Suprapubic skin (tissue), 4 donors: ENCODE measurements around the gene TUBGCP5. TPM values are rescaled to one million over a fixed set of nuclear protein-coding genes. Genes with fewer than 3 reads are reported as not detected.

Experiments
- DNase-seq, 2 donors: peaks; one replicate each; pipeline ENCODE4 v3.0.0-alpha.2; 2019; ENCODE audit warnings: low spot score in 2 of 2
- H3K27ac ChIP-seq: fragments of 200-600 bp; sonication (generic); one replicate; pipeline ENCODE4 v1.5.1; 2019
- H3K27me3 ChIP-seq: fragments of 200-600 bp; sonication (generic); one replicate; pipeline ENCODE4 v1.5.1; 2019
- H3K36me3 ChIP-seq: fragments of 200-600 bp; sonication (generic); one replicate; pipeline ENCODE4 v1.5.1; 2019
- H3K4me1 ChIP-seq: fragments of 200-600 bp; sonication (generic); one replicate; pipeline ENCODE4 v1.5.1; 2019
- H3K4me3 ChIP-seq: fragments of 200-600 bp; sonication (generic); one replicate; pipeline ENCODE4 v1.5.1; 2019; ENCODE audit warnings: mild to moderate bottlenecking
- H3K9me3 ChIP-seq: fragments of 200-600 bp; sonication (generic); one replicate; pipeline ENCODE4 v1.5.1; 2019
- CTCF ChIP-seq, 2 donors: fragments of 200-600 bp in 1 of 2; fragments of 450-650 bp in 1 of 2; sonication (generic) in 1 of 2; IDR thresholded peaks; one replicate each; pipeline ENCODE4 v1.5.1; 2016 to 2019; ENCODE audit warnings: antibody characterized with exemption in 2 of 2, mild to moderate bottlenecking in 1 of 2, moderate library complexity in 1 of 2
- EP300 ChIP-seq: sonication (generic); formaldehyde crosslinking; IDR thresholded peaks from one replicate; pipeline ENCODE4 v1.6.1; 2017; ENCODE audit warnings: antibody characterized with exemption
- POLR2A ChIP-seq, 2 donors: fragments of 450-650 bp; IDR thresholded peaks; one replicate each; pipeline ENCODE4 v1.6.1; 2017; ENCODE audit warnings: antibody characterized with exemption in 2 of 2, mild to moderate bottlenecking in 2 of 2, moderate library complexity in 2 of 2
- POLR2AphosphoS5 ChIP-seq, 3 donors: sonication (generic); formaldehyde crosslinking; IDR thresholded peaks; one replicate each; pipeline ENCODE4 v1.6.1; 2017; ENCODE audit warnings: antibody characterized with exemption in 3 of 3
- WGBS: methylation state at CpG from one replicate; pipeline ENCODE4 v1.1.5; 2018; 5-methylcytosine and 5-hydroxymethylcytosine counted together
- total RNA-seq, 4 donors: library from RNA; depleted of rRNA; stranded (reverse); fragments of >200 nt; gene quantifications; one replicate each; pipeline ENCODE4 v1.1.0, GENCODE V29; 2016

The TUBGCP5 gene
- total RNA-seq, 4 donors from 2014 or later: 10.7 to 39.2 (median 18.2) TPM

DNA sequence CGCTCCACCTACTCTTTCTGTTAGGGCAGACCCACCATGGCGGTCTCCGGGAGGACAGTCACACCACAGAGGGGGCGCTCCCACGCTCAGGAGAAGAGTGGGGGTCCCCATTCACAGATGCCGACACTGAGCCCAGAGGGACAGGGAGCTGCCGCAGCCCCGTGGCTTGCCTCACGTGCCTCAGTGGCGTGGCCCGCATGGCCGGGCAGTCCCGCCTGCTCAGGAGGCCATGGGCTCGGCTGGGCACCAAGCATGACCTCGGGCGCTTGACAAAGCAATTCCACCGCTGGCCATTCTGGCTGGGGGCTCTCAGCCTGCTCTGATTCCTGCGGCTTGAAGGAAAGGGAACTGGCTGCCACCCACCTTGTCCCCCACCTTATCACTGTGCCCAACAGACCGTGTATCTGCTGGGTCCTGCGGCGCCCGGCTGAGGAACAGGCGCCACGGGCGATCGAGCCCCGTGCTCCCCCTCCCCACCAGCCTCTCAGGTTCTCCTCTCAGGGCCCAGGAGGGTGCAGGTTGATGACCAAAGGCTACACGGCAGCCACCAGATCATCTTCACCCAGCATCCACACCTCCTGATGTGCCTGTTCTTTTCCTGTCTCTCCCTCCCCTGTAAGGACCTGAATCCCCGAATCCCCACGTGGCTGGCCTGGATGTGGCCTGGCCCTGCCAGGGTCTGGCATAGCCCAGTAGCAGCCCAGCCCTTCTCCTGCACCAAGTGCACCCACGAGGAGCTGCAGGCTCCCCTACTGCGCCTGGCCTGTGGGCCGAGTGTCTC is 79.9 kb downstream of the TUBGCP5 start:
- TF ChIP-seq EP300 (no peak), POLR2A (IDR thresholded peaks at IDR 0.05) (no peak), CTCF (IDR thresholded peaks at IDR 0.05) (no peak), POLR2AphosphoS5 (IDR thresholded peaks at IDR 0.05) (no peak)
- 93% methylated on average over 16 of the region's 33 CpGs for WGBS
- H3K4me3 ChIP-seq: no peak overlapping the region
- H3K9me3 ChIP-seq: no peaks in the 10 kb centered on the region
- H3K4me1 ChIP-seq: peaks cover 60% of the 10 kb centered on the region
- no peak overlapping the region for H3K27ac ChIP-seq
- DNase-seq: peak in 1 of 2 donors; percentile 60
- H3K36me3 ChIP-seq: no peaks in the 10 kb centered on the region
- H3K27me3 ChIP-seq: no peaks in the 10 kb centered on the region

- H3K27me3 ChIP-seq: no peaks in the 10 kb centered on the region
- DNase-seq: peak in 1 of 2 donors; percentile 55
- H3K4me3 ChIP-seq: no peak overlapping the region
- no peak overlapping the region for H3K27ac ChIP-seq
- TF ChIP-seq POLR2AphosphoS5 (IDR thresholded peaks at IDR 0.05) (no peak), EP300 (no peak), CTCF (IDR thresholded peaks at IDR 0.05) (no peak), POLR2A (IDR thresholded peaks at IDR 0.05) (no peak)
- H3K36me3 ChIP-seq: no peaks in the 10 kb centered on the region
- WGBS: 82% methylated on average over 16 of the region's 16 CpGs
- H3K9me3 ChIP-seq: no peaks in the 10 kb centered on the region
- H3K4me1 ChIP-seq: peaks cover 51% of the 10 kb centered on the region
These were observed 80.7 kb downstream of the TUBGCP5 start for GRCh38 chr15:22958487-22959280.

- Histone ChIP-seq H3K27me3 (no peaks in the 10 kb centered on the region), H3K9me3 (no peaks in the 10 kb centered on the region), H3K27ac (no peak overlapping the region), H3K4me3 (no peak overlapping the region), H3K4me1 (peaks cover 54% of the 10 kb centered on the region), H3K36me3 (no peaks in the 10 kb centered on the region)
- TF ChIP-seq CTCF (IDR thresholded peaks at IDR 0.05) (no peak), POLR2AphosphoS5 (IDR thresholded peaks at IDR 0.05) (no peak), EP300 (no peak), POLR2A (IDR thresholded peaks at IDR 0.05) (no peak)
- WGBS: 95% methylated on average over 14 of the region's 14 CpGs
- peak in 1 of 2 donors; percentile 22 for DNase-seq
These were observed 82.5 kb downstream of the TUBGCP5 start for GRCh38 chr15:22956978-22957260.

DNA sequence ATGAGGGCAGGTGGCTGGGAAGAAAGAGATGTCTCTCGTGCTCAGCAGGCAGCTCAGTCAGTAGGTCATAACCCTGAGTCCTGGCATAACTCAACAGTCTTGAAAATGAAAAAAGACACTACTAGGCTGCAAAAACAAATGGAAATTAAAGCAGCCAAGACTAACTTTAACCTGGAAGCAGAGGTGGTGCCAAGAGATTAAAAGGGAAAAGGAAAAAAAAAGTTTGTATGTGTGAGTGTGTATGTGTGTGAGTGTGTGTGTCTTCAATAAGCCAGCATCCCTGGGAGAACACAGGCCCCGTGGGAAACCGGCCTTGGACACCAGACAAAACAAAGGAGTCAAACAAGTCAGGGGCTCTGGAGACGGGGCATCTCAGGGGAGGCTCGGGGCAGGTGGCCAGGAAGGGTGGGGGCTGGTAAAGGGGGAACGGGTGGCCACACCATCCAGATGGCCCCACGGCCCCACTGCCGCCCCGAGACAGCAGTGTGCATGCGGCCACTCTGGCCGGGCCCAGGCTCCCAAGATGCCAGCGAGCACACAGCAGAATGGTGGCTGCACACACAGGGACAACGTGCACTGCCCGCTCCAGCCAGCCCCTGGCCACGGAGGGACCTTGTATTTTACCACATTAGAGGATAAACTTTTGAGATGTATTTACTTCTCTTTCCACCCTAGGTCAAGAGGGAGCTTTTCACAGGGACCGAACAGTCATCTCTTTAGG is 83.0 kb downstream of the TUBGCP5 start:
- Histone ChIP-seq H3K27ac (no peak overlapping the region), H3K36me3 (no peaks in the 10 kb centered on the region), H3K4me1 (peaks cover 52% of the 10 kb centered on the region), H3K27me3 (no peaks in the 10 kb centered on the region), H3K9me3 (no peaks in the 10 kb centered on the region), H3K4me3 (no peak overlapping the region)
- peak in 1 of 2 donors; percentile 53 for DNase-seq
- TF ChIP-seq POLR2A (IDR thresholded peaks at IDR 0.05) (no peak), POLR2AphosphoS5 (IDR thresholded peaks at IDR 0.05) (no peak), EP300 (no peak), CTCF (IDR thresholded peaks at IDR 0.05) (no peak)
- 73% methylated on average over 16 of the region's 16 CpGs for WGBS
